WERI-Rb-1 (cell line): Measurements from ENCODE around the gene LAMB4.
A peak's percentile ranks its signal among the peaks of the same experiment; 100 is the strongest.

Experiments used
- DNase-seq: peaks from one replicate; pipeline ENCODE4 v3.0.0-alpha.2; 2020
- H3K27ac ChIP-seq: fragments of 250-450 bp; sonication (Bioruptor Pico); 2 replicates; pipeline ENCODE4 v1.5.1; 2020; ENCODE audit warnings: mild to moderate bottlenecking, moderate library complexity
- H3K27me3 ChIP-seq: fragments of 250-450 bp; sonication (Bioruptor Pico); 2 replicates; pipeline ENCODE4 v1.5.1; 2021; ENCODE audit warnings: mild to moderate bottlenecking, low read depth, moderate library complexity; ENCODE audit not compliant: insufficient read depth, severe bottlenecking
- H3K36me3 ChIP-seq: fragments of 250-450 bp; sonication (Bioruptor Pico); 2 replicates; pipeline ENCODE4 v1.5.1; 2020; ENCODE audit warnings: mild to moderate bottlenecking, moderate library complexity
- H3K4me3 ChIP-seq: 2 replicates; pipeline ENCODE4 v1.5.1; 2011; ENCODE audit warnings: low read depth, mild to moderate bottlenecking, control low read depth, low read length
- H3K9me3 ChIP-seq: fragments of 250-450 bp; sonication (Bioruptor Pico); 2 replicates; pipeline ENCODE4 v1.5.1; 2021; ENCODE audit warnings: mild to moderate bottlenecking, moderate library complexity; ENCODE audit not compliant: severe bottlenecking
- CTCF ChIP-seq: IDR thresholded peaks from 2 replicates; pipeline ENCODE4 v1.5.1; 2011; ENCODE audit warnings: low read depth, mild to moderate bottlenecking, control low read depth, inconsistent platforms, low read length

The LAMB4 gene

GRCh38 chr7:108004220-108005142 is 125.7 kb downstream of the LAMB4 start:
- Histone ChIP-seq H3K4me3 (no peak overlapping the region), H3K27ac (no peak overlapping the region), H3K9me3 (peaks cover 2% of the 10 kb centered on the region), H3K36me3 (peaks cover 14% of the 10 kb centered on the region), H3K27me3 (no peaks in the 10 kb centered on the region)
- DNase-seq, result no peak
- TF ChIP-seq CTCF, result no peak

DNA sequence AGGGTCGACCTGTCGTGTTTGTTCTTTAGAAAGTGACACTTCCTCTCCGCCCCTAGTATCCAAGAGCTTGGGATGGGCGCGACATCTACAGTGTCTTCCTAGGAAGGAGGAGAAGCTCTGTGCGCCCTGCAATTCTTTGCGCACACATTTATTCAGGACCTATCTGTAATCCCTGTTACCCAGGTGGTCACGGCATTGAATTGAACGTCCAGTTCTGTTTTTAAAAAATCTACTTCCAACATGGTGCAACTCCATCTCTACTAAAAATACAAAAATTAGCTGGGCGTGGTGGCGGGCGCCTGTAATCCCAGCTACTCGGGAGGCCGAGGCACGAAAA is 126.6 kb downstream of the LAMB4 start:
- H3K9me3 ChIP-seq, result peaks cover 2% of the 10 kb centered on the region
- H3K27ac ChIP-seq, result no peak overlapping the region
- H3K27me3 ChIP-seq, result no peaks in the 10 kb centered on the region
- peaks cover 21% of the 10 kb centered on the region for H3K36me3 ChIP-seq
- no peak for TF ChIP-seq CTCF
- H3K4me3 ChIP-seq, result peak overlapping the region; percentile 62
- no peak for DNase-seq

- Histone ChIP-seq H3K27me3 (no peaks in the 10 kb centered on the region), H3K27ac (peak within 1 kb of the TSS; percentile 81), H3K36me3 (peaks cover 23% of the 10 kb centered on the region), H3K9me3 (peaks cover 2% of the 10 kb centered on the region), H3K4me3 (peak within 1 kb of the TSS; percentile 62)
- TF ChIP-seq CTCF, result no peak
- DNase-seq, result peak; percentile 80
These were observed 127.2 kb downstream of the LAMB4 start, which contains the start of gene LAMB1 for GRCh38 chr7:108002726-108003598. LAMB1 (minus strand) TSS chr7:108003161; CDS start chr7:108002885, 276 bp downstream.

GRCh38 chr7:108001764-108002725 is 128.1 kb downstream of the LAMB4 start:
- Histone ChIP-seq H3K9me3 (peaks cover 2% of the 10 kb centered on the region), H3K27ac (peak overlapping the region; percentile 81), H3K4me3 (peak overlapping the region; percentile 62), H3K36me3 (peaks cover 32% of the 10 kb centered on the region), H3K27me3 (no peaks in the 10 kb centered on the region)
- no peak for TF ChIP-seq CTCF
- DNase-seq, result peak; percentile 25
